ENCODE measurements around the gene HOXD13. TPM values are rescaled to one million over a fixed set of nuclear protein-coding genes. Genes with fewer than 3 reads are reported as not detected.

Gene HOXD13
- total RNA-seq, 1 donor from 2014 or later, result not detected

GRCh38 chr2:176138526-176138922 lies 46.0 kb downstream of the HOXD13 start:
- Histone ChIP-seq H3K4me1 (peaks cover 0 to 14% of the 10 kb centered on the region in 2 donors), H3K27ac (peak overlapping the region; percentile 29 to 44), H3K36me3 (no peaks in the 10 kb centered on the region), H3K4me3 (no peak overlapping the region), H3K9me3 (no peaks in the 10 kb centered on the region), H3K27me3 (no peaks in the 10 kb centered on the region)
- intact Hi-C loops (cut with DNase I), result loop anchor here (5.0 kb wide), 2 partner anchors 129 to 254 kb away; partner anchors contain the start of gene MTX2
- TF ChIP-seq, protein P1, sequence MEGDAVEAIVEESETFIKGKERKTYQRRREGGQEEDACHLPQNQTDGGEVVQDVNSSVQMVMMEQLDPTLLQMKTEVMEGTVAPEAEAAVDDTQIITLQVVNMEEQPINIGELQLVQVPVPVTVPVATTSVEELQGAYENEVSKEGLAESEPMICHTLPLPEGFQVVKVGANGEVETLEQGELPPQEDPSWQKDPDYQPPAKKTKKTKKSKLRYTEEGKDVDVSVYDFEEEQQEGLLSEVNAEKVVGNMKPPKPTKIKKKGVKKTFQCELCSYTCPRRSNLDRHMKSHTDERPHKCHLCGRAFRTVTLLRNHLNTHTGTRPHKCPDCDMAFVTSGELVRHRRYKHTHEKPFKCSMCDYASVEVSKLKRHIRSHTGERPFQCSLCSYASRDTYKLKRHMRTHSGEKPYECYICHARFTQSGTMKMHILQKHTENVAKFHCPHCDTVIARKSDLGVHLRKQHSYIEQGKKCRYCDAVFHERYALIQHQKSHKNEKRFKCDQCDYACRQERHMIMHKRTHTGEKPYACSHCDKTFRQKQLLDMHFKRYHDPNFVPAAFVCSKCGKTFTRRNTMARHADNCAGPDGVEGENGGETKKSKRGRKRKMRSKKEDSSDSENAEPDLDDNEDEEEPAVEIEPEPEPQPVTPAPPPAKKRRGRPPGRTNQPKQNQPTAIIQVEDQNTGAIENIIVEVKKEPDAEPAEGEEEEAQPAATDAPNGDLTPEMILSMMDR (IDR thresholded peaks at IDR 0.05), result no peak
- peak in 1 of 2 donors; percentile 55 for DNase-seq (ENCODE audit: low spot score in 2 of 2)

- no peaks in the 10 kb centered on the region for H3K36me3 ChIP-seq
- H3K4me1 ChIP-seq, result peaks cover 0 to 14% of the 10 kb centered on the region in 2 donors
- peak in 1 of 2 donors; percentile 58 for DNase-seq (ENCODE audit: low spot score in 2 of 2)
- TF ChIP-seq, protein P1 (IDR thresholded peaks at IDR 0.05), result no peak
- H3K27me3 ChIP-seq, result no peaks in the 10 kb centered on the region
- intact Hi-C loops (cut with DNase I), result loop anchor here (5.0 kb wide), 2 partner anchors 128 to 253 kb away; partner anchors contain the start of gene MTX2
- H3K9me3 ChIP-seq, result no peaks in the 10 kb centered on the region
- H3K4me3 ChIP-seq, result peak overlapping the region; percentile 58 to 64
- peak overlapping the region; percentile 44 to 56 for H3K27ac ChIP-seq
Measured at GRCh38 chr2:176138923-176139660, 46.6 kb downstream of the HOXD13 start.

- H3K27me3 ChIP-seq, result no peaks in the 10 kb centered on the region
- peaks cover 0 to 3% of the 10 kb centered on the region in 2 donors for H3K36me3 ChIP-seq
- H3K9me3 ChIP-seq, result no peaks in the 10 kb centered on the region
- DNase-seq (ENCODE audit: low spot score in 2 of 2), result peak in 1 of 2 donors; percentile 70
- H3K4me3 ChIP-seq, result peak overlapping the region; percentile 58 to 64
- TF ChIP-seq, protein P1 (IDR thresholded peaks at IDR 0.05), result no peak
- H3K4me1 ChIP-seq, result peaks cover 0 to 14% of the 10 kb centered on the region in 2 donors
- intact Hi-C loops (cut with DNase I), result loop anchor here (1.0 to 5.0 kb wide), 6 partner anchors 47 to 498 kb away; partner anchors contain the start of genes HOXD1 and MTX2
- H3K27ac ChIP-seq, result peak overlapping the region; percentile 44 to 56
Measured at GRCh38 chr2:176139661-176140512, 47.4 kb downstream of the HOXD13 start.

DNA sequence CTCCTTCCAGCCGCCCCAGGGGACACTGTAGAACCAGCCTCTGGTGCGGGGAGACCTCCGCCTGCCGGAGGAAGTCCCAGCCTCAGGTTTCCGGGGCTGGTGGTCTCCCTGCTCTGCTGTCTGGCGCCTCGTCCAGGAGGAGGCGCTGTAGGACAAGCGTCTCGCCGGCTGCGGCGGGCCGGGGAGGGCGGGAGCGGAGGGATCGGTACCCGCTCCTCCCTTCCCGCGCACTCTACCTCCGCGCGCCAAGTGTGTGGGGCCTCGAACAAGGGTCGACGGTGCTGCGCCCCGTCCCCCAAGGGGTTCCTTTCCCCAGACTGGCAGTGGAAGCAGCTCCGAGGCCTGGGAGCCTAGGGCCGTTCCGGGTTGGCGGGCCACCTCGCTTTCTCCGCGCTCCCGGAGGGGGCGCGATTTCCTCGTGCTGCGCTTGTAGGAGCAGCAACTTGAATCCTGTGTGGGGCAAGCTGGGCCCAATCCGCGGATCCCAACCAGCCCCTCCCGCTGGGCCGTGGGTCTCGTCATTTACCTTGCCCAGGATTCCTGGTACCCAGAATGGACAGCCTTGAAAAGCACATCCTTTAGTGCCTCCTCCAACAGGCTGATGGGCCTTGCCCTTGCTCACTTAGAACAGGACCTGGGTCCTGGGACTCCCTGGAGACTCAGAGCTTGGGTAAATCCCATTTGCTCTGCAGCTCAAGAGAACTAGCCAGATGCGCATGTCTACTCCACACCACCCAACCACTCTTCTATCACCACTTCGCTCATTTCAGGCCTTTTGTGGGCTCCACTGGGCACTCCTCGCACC lies 48.2 kb downstream of the HOXD13 start:
- Histone ChIP-seq H3K27ac (peak overlapping the region; percentile 44 to 56), H3K9me3 (no peaks in the 10 kb centered on the region), H3K27me3 (no peaks in the 10 kb centered on the region), H3K4me3 (peak overlapping the region; percentile 58 to 64), H3K36me3 (peaks cover 0 to 3% of the 10 kb centered on the region in 2 donors), H3K4me1 (peaks cover 0 to 8% of the 10 kb centered on the region in 2 donors)
- TF ChIP-seq, protein P1 (IDR thresholded peaks at IDR 0.05), result peak; percentile 93 to 98 (median 96)
- intact Hi-C loops (cut with DNase I), result loop anchor here (1.0 to 5.0 kb wide), 4 partner anchors 47 to 498 kb away; partner anchors contain the start of gene HOXD1
- peak in 1 of 2 donors; percentile 85 for DNase-seq (ENCODE audit: low spot score in 2 of 2)

GRCh38 chr2:176142281-176142680 lies 49.8 kb downstream of the HOXD13 start:
- Histone ChIP-seq H3K27me3 (no peaks in the 10 kb centered on the region), H3K9me3 (no peaks in the 10 kb centered on the region), H3K36me3 (peaks cover 0 to 3% of the 10 kb centered on the region in 2 donors), H3K27ac (no peak overlapping the region), H3K4me1 (peaks cover 0 to 6% of the 10 kb centered on the region in 2 donors), H3K4me3 (no peak overlapping the region)
- TF ChIP-seq, protein P1 (IDR thresholded peaks at IDR 0.05), result no peak
- peak in 1 of 2 donors; percentile 34 for DNase-seq (ENCODE audit: low spot score in 2 of 2)
- intact Hi-C loops (cut with DNase I), result loop anchor here (5.0 kb wide), 1 partner anchor 45 kb away; the partner anchor contains the start of gene HOXD1
